Tibial nerve (tissue), 4 donors: Measurements from ENCODE around the gene EXOC4.

Experiments used
- EP300 ChIP-seq, 2 donors: sonication (generic); formaldehyde crosslinking; IDR thresholded peaks; one replicate each; pipeline ENCODE4 v1.6.1; 2017; ENCODE audit warnings: antibody characterized with exemption in 2 of 2, mild to moderate bottlenecking in 1 of 2
- POLR2A ChIP-seq, 2 donors: fragments of 450-650 bp; IDR thresholded peaks; one replicate each; pipeline ENCODE4 v1.6.1; 2017; ENCODE audit warnings: antibody characterized with exemption in 2 of 2, mild to moderate bottlenecking in 2 of 2, moderate library complexity in 2 of 2
- TF ChIP-seq, protein P1 (sequence below), 5 experiments: fragments of 200-600 bp in 3 of 5; fragments of 450-650 bp in 2 of 5; sonication (generic) in 3 of 5; IDR thresholded peaks; one replicate each; pipeline ENCODE4 v1.5.1; 2016 to 2019; ENCODE audit warnings: antibody characterized with exemption in 5 of 5, mild to moderate bottlenecking in 3 of 5, moderate library complexity in 2 of 5

- TF ChIP-seq, protein P1, sequence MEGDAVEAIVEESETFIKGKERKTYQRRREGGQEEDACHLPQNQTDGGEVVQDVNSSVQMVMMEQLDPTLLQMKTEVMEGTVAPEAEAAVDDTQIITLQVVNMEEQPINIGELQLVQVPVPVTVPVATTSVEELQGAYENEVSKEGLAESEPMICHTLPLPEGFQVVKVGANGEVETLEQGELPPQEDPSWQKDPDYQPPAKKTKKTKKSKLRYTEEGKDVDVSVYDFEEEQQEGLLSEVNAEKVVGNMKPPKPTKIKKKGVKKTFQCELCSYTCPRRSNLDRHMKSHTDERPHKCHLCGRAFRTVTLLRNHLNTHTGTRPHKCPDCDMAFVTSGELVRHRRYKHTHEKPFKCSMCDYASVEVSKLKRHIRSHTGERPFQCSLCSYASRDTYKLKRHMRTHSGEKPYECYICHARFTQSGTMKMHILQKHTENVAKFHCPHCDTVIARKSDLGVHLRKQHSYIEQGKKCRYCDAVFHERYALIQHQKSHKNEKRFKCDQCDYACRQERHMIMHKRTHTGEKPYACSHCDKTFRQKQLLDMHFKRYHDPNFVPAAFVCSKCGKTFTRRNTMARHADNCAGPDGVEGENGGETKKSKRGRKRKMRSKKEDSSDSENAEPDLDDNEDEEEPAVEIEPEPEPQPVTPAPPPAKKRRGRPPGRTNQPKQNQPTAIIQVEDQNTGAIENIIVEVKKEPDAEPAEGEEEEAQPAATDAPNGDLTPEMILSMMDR (IDR thresholded peaks at IDR 0.05) = no peak
- TF ChIP-seq POLR2A (IDR thresholded peaks at IDR 0.05) (no peak), EP300 (IDR thresholded peaks at IDR 0.05) (no peak)
Measured at GRCh38 chr7:133618970-133619369, 366.1 kb downstream of the EXOC4 start.
